ENCODE results near the gene CYP2D6. TPM values are rescaled to one million over a fixed set of nuclear protein-coding genes. Genes with fewer than 3 reads are reported as not detected.

Gene CYP2D6
- total RNA-seq = not detected in 2 replicates

GRCh38 chr22:42130639-42131431 lies at the start of gene CYP2D6:
Gene CYP2D6 (minus strand): TSS chr22:42130810. CDS start chr22:42130791, 19 bp downstream.

GRCh38 chr22:42090596-42091454 lies 39.8 kb downstream of the CYP2D6 start, which contains the start of gene NDUFA6:
Gene NDUFA6 (minus strand): TSS chr22:42090772. CDS start chr22:42090744, 28 bp downstream.

GRCh38 chr22:42079319-42080251 lies 51.0 kb downstream of the CYP2D6 start, which contains the start of gene SMDT1:
Gene SMDT1 (plus strand): TSS chr22:42079700. CDS start chr22:42079769, 69 bp downstream.

Other genes with a start within 250 kb of the CYP2D6 start
- gene SHISA8, start 215.7 kb downstream of the CYP2D6 start, total RNA-seq = not detected in 2 replicates
- 0.15 and 0.20 TPM in 2 replicates for gene TNFRSF13C, start 204.0 kb downstream of the CYP2D6 start, total RNA-seq
- gene CENPM, start 183.7 kb downstream of the CYP2D6 start, total RNA-seq = 33.7 and 41.1 TPM in 2 replicates
- gene SEPTIN3, start 161.4 kb downstream of the CYP2D6 start, total RNA-seq = not detected in 2 replicates
- 0.07 TPM in 1 of 2 replicates, not detected in the other for gene WBP2NL, start 132.0 kb downstream of the CYP2D6 start, total RNA-seq
- 57.2 and 64.5 TPM in 2 replicates for gene NAGA, start 60.0 kb downstream of the CYP2D6 start, total RNA-seq
- gene PHETA2, start 56.6 kb downstream of the CYP2D6 start, total RNA-seq = 12.5 and 14.0 TPM in 2 replicates
- 2.3 and 4.3 TPM in 2 replicates for gene SMDT1, start 51.1 kb downstream of the CYP2D6 start, total RNA-seq
- 75.2 and 91.4 TPM in 2 replicates for gene NDUFA6, start 40.0 kb downstream of the CYP2D6 start, total RNA-seq
- 19.9 and 21.1 TPM in 2 replicates for gene TCF20, start 139.8 kb upstream of the CYP2D6 start, total RNA-seq